Measurements from ENCODE around the gene MAPK7.

DNA sequence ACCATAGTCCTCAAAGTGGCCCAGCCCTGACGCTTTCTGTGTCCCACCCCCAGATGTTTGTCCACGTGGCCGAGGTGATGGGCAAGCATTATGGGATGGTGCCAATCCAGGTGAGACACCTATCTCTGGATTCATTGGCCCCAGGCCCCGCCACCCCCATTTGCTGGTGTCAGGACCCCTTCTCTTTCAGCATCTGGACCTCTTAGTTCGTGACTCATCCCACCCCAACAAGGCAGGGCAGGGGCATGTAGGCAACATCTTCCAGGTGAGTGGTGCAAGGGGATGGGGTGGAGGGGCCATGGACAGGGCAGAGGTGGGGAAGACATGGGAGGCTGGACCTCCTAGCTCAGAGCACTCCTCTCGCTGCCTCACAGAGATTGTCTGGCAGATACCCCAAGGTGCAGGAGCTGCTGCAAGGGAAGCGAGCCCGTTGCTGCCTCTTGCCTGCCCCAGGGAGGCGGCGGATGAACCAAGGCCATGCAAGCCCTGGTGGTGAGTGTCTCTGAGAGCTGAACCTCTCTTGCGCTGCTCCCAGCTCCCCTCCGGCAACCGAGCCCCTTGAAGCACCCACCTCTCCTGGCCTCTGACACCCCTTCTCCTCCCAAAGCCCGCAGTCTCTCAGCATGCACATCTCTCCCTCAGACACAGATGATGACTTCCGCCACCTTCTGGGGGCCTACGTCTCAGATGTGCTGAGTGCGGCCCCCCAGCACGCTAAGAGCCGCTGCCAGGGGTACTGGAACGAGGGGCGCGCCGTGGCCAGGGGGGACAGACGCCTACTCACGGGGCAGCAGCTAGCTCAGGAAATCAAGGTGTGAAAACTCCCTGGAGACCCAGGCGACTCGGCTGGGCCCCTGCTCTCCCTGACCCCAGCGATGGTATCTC, 36.3 kb downstream of the MAPK7 start:
- TF ChIP-seq, protein P1, sequence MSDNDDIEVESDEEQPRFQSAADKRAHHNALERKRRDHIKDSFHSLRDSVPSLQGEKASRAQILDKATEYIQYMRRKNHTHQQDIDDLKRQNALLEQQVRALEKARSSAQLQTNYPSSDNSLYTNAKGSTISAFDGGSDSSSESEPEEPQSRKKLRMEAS (IDR thresholded peaks at IDR 0.05; ENCODE audit: insufficient read depth, insufficient read length): no peak
- TF ChIP-seq FOS (IDR thresholded peaks at IDR 0.05; ENCODE audit: borderline replicate concordance, insufficient read depth, low read length) (no peak), POLR2A (IDR thresholded peaks at IDR 0.05; ENCODE audit: low read depth, low read length) (no peak), POLR2AphosphoS5 (IDR thresholded peaks at IDR 0.05; ENCODE audit: insufficient read depth, low read depth, low read length) (no peak), MYC (IDR thresholded peaks at IDR 0.05; ENCODE audit: low read depth, low read length) (no peak)
- TF ChIP-seq, protein P2, sequence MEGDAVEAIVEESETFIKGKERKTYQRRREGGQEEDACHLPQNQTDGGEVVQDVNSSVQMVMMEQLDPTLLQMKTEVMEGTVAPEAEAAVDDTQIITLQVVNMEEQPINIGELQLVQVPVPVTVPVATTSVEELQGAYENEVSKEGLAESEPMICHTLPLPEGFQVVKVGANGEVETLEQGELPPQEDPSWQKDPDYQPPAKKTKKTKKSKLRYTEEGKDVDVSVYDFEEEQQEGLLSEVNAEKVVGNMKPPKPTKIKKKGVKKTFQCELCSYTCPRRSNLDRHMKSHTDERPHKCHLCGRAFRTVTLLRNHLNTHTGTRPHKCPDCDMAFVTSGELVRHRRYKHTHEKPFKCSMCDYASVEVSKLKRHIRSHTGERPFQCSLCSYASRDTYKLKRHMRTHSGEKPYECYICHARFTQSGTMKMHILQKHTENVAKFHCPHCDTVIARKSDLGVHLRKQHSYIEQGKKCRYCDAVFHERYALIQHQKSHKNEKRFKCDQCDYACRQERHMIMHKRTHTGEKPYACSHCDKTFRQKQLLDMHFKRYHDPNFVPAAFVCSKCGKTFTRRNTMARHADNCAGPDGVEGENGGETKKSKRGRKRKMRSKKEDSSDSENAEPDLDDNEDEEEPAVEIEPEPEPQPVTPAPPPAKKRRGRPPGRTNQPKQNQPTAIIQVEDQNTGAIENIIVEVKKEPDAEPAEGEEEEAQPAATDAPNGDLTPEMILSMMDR (IDR thresholded peaks at IDR 0.05; ENCODE audit: extremely low read depth in 1 of 2, insufficient read depth in 1 of 2, low read depth in 1 of 2, low read length in 2 of 2): no peak

Data from endothelial cell of umbilical vein (primary cell).